Stimulated activated CD8-positive, alpha-beta memory T cell treated with anti-CD3 and anti-CD28 coated beads, Interleukin-2, amount 100 ng/mL, for 48 hours (primary cell): ENCODE data around the gene SLC1A3.

Experiments used
- DNase-seq, 2 donors: peaks; one replicate each; pipeline ENCODE4 v3.0.0-alpha.2; 2020; ENCODE audit warnings: low read depth in 2 of 2

SLC1A3 gene

DNA sequence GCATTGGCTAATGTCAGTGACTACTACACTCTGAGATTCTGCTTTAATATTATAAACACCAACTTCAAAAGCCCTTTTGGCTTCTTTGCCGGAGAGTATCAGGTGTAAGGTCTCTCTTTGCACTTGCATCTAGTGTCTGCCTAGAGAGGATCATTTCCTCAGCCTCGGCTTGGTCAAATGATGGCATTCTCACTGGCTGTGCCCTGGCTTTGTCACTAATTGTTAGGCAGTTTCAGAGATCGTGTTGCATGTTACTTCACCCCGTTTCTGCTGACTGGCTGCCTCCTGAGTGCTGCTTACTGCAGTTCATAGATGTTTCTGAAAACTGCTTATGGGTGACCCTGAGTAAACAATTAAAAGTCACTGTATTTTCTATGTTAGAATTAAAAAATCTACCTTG is 48.8 kb downstream of the SLC1A3 start:
- DNase-seq, result no peak

DNA sequence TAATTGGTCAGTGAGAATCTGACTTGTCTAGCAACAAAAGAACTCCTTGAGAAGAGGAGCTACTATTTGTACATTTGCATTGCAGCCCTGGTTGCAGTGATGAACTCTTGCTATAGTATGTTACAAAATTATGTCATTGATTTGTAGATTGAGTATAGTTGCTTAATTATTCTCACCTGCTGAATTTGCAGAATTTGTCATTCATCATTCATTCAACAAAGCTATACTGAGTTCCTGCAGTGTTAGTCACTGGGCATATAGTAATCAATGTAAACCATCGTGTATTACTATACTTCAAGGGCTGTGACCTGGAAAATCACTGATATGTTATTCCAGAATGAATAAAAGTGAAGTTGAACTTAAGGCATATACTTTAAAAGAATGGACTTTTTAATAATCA is 50.1 kb downstream of the SLC1A3 start:
- no peak for DNase-seq

DNA sequence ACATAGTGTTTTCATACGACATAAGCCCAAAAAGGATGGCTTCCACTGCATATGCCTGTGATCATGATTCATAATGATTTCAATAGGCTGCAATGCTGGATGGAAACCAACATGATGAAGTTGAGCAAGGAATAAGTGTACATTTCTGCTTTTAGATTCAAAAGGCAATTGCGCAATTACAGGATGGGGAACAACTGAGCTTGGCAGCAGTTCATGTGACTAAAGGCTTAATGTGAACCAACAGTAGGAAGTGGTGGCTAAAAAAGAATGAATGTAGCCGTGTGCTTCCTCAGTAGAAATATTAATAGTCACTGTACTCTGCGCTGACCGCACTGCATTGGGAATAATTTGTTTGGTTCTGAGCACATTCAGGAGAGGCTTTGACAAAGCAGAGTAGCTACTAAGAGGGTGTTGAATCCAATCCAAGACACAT is 51.2 kb downstream of the SLC1A3 start:
- no peak for DNase-seq

DNA sequence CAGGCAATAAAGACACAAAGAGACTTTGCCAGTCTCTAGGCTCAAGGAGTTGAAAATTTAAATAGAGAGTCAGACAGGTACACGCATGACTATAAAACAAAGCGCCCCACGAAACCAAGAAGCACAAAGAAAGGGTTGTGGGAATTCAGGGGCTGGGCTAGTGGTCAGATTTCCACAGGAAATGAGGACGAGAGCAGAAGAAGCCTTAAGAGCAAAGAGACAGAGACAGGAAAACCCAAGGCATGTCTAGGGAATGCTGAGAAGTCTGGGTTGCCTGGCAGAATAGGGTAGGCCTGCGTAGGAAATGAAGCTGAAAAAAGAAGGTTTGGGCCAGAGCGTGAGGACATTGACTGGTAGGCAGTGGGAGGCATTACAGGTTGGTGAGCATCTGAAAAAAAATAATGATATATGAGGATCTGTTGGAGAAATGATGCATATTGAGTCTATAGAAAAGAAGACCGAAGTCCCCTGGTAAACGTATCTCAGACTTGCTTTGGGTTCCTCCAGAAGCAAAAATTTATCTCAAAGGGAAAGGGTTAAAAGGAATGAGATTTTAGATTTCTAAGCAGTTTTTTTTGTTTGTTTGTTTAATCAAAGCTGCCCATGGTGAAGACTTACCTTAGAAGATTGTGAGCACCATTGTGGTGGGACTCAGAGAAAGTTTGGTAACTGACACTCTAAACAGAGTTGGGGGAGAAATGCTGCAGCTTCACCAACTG is 51.8 kb downstream of the SLC1A3 start:
- no peak for DNase-seq

DNA sequence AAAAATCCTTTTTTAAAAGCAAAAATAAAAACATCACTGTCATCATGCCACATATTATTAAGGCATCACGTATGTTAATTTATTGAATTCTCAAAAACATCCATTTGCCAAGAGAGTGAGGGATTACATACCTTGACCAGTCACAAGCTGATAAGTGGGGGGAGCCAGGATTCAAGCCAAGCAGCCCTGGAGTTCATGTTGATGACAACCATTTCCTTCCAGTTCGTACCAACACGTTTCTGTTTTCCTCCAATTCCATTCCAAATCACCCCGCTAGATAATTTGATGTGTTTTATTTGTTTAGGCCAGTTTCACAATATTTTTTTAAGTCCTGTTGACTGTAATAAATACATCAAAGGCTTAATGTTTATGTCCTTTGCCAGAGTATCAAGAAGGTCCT is 53.0 kb downstream of the SLC1A3 start:
- no peak for DNase-seq

DNA sequence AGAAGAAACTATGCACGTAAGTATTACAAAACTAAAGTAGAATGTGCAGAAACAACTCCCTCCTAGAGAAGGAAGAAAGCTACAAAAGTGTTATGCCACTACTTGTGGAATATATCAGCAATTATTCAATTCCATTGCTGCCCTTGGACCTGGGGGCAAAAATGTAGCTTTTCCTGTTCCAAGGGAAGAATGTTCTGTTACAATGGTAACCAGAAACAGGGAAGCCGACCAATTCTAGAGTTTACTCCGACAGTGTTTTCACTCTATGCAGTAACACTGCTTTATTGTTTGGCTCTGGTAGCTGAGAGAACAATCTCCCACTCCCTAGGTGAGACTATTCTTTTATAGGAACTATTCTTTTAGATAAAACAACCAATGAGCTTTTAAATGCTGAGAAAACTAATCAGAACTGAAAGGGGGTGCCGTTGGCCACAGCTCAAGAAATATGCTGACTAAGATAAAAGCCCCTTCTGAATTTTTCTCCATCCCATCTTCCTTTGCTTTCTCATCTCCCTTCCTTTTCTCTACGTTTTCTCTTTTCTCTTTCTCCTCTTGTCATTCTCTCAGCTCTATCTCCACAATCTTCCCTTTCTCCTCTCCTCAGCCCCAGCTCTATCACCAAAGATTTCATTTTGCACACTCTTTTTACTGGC is 54.1 kb downstream of the SLC1A3 start:
- no peak for DNase-seq

DNA sequence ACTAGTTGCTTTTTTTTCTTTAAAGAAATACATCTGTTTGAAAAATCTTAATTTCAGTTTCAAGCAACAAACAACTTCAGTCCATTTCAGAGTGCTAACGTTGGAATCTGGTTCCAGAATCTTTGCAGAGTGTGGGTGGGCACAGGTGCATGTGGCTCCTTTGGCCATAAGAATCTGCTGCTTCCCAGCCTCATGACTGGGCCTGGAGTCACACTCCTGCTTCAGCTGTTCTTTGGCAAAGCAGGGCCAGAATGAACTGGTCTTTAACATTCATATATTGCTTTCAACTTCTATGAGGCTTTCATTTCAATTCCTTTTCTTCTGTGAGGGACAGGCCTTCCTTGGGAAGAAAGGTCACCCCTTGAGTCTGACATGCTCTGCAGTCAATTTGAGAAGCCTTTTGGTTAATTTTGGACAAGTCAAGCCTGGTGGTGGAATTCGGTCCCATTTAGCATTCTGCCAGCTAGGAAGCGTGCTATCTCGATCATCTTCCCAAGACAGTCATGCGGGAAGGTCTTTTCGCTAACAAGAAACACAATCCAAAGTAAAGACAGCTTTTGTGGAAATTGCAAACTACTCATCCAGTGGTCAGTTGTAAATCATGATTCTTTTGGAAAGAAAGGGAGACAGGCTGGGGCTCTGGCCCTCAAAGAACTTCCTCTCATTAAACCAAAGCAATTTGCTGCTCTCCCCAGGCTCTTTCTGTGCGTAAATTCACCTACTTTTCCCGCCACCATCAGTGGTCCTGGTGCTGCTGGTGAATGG is 55.2 kb downstream of the SLC1A3 start:
- no peak for DNase-seq

DNA sequence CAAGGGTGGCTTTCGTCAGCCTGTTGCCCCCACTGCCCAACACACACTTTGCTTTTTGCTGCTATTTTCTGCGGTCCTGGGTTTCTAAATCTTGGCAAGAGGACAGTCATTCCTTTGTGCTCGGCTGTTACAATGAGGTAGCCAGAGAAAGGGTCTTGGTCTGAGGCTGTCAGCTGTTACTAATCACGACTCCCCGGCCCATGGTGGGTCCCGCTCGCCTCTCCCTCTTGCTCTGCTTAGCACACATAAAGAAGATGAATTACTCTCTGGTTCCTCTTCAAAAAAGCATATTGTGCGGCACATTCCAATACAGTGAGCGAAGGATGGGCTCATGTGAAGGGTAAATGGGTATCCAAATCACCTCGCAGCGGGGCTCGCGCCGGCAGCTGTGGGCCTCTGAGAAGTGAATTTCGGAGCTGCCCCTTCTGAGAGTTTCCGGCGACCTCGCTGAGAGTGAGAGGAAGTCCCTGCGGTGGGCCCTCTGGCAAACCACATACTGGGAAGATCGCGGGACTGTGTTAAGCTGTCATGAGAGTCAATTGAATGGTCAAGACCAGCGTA is 56.0 kb downstream of the SLC1A3 start:
- no peak for DNase-seq

DNA sequence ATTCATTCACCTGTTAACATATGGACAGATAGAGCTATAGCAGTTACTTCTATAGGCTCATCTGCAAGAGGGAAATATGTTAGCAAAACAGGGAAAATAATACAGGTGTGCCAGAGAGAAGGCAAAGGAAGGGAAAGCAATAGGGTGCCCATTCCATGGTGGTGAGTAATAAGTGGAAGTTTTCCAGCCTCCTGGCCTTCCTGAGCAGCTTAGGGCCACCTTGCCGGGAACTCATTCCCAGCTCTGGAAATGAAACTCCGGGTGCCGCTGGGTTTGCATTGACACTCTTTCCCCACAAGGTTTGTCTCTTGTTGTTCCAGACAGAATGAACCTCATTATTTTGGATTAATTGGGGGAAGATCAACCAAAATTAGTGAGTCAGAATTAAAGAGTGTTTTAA is 58.4 kb downstream of the SLC1A3 start:
- no peak for DNase-seq

DNA sequence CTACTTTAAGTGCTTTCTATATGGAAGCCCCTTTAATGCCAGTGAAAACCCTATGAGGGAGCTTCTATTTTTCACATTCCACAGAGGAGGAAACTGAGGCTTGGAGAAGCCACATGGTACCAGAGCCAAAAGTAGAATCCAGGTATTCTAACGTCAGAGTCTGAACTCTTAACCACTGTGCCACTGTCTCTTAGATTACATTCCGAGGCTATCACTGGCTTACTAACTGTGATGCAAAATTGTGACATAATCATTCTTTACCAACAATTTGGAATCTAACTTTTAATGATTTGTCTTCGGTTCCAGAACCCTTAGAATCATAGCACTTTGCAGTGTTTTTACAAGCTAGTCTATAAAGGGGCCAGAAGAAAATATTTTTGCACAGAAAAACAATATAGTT is 59.2 kb downstream of the SLC1A3 start:
- DNase-seq, result no peak

DNA sequence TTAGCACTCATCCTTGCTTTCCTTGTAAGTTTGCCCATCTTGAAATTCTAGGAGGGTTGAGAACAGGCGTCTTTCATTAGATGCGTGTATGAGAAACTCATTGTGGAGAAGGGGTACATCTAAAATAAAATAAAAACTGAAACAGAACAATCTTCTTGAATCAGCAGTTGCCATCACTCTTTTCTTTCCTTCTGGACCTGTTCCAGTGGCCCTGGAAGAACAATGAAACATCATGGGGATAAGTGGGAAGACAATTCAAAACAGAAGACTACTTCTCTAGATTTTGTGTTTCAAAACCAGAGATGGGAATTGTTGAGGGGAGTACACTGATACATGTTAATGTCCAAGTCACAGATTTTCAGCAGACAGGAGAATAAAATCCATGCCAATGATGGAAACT is 59.9 kb downstream of the SLC1A3 start:
- DNase-seq, result no peak

DNA sequence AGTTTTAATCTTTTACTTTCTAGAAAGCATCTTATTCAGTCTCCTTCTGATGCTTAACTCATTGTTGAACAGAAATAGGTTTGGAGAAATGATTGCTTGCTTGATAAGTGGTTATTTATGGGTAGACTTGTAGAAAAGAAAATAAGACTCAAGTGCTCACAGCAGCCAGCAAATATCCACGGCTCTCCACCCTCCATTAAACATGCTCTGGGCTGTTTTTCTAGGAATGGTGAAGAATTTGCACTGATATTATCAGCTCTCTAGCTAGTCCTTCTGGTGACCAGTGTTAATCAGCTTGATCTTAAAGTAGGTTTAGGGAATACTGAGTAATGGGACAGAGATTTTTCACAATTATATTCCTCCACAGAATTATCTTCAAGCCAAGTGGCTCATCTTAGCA is 60.6 kb downstream of the SLC1A3 start:
- DNase-seq, result no peak

DNA sequence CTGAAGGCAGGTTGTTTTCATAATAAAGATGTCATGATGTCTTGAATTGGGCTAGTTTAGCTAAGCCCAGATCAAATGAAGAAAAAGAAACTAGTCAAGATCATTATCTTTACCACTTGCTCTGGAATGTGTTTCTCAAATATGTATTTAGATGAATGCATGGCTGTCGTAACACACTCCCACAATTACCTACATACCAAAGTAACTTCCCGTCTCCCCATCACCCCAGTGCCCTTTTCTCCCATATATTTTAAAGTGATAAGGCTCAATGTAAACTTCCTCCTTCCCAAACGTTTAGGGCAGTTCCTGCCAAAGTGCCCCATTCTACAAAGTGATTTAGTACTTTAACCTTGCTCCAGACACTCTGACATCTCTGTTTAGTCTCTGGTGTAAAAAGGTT is 61.4 kb downstream of the SLC1A3 start:
- no peak for DNase-seq

DNA sequence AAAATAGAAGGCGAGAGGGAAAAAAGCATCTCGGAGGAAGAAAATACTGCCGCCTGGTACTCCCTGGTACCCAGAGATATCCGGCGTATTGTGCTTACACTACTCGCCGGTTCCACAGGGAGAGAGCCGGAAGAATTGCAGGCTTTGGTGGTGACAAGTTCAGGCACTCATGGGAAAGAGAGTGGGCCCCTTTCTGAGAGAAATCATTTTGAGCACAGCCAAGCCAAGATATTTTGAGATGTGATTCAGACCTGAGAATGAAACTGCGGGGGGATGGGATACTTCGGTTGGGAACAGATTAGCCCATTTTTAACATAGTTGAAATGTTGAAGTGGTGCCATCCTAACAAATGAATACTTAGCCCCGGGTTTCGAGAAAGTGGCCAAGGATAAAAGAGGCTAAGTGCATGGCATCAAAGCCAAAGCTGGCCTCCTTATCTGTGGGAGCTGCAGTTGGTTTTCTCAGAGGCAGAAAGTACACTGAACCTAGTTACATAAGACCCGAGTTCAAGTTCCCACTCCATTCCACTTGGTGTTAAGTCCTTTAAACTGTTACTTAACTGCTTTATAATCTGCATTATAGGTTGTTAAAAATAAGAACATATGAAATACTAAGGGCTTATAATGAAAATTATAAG is 62.7 kb downstream of the SLC1A3 start:
- DNase-seq, result no peak

DNA sequence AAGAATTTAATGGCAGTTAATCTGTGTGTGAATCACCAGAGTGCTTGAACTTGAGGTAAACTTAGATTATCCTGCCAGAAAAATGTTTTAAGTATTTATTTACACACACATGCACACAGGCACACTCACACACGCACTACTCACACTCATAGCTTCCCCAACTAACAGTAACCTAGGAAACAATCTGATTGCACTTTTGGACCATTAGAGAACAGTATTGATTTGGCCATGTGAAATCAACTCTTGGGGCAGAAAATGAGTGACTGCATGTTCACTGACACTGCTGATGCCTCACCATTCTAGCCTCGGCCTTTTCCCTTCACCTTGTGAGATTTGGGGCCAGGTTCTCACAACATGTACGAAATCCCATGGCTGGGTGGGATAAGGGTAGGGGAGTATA is 64.1 kb downstream of the SLC1A3 start:
- DNase-seq, result no peak

DNA sequence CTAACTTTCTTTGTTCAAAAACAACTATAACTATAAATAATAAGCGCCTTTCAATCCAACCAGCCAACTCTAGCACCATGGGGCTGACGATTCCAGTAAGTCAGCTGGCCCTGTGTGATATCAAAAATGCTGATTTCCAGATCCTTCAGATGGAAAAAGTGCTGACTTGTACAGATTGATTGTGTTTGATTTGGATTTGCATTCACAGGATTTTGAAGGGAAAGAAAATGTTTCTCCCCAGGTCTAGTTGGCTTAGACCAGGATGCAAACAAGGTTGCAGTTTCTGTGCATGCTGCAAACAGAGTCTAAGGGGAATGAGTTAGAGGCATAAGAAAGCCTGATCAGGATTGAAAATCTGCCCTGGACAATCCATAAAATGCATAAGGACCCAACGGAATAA is 68.9 kb downstream of the SLC1A3 start:
- DNase-seq, result no peak

DNA sequence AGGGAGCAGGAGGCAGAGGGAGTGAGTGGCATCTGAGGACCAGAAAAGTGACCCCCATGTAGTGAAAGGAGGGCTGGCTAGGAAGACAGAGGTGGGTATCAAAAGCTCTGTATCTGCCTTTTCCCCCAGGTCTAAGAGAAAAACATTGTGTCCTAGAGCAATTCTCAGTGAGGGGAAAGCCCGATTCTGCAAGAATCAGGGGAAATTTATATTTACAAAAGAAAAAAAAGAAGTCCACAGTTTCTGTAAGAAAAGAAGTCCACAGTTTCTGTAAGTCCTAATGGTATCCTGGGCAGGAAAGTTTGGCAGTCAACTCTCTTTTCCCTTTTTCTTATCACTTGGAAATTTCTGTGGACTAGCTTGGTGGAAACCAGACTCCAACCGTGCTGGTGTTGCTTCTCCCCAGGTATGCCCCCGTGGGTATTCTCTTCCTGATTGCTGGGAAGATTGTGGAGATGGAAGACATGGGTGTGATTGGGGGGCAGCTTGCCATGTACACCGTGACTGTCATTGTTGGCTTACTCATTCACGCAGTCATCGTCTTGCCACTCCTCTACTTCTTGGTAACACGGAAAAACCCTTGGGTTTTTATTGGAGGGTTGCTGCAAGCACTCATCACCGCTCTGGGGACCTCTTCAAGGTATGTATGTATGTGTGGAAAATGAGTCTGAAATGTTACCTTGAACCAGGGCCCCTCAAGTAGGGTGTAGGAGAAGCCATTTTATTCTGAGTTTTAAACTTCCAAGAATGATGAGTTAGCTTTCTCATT is 73.0 kb downstream of the SLC1A3 start:
- DNase-seq, result no peak

DNA sequence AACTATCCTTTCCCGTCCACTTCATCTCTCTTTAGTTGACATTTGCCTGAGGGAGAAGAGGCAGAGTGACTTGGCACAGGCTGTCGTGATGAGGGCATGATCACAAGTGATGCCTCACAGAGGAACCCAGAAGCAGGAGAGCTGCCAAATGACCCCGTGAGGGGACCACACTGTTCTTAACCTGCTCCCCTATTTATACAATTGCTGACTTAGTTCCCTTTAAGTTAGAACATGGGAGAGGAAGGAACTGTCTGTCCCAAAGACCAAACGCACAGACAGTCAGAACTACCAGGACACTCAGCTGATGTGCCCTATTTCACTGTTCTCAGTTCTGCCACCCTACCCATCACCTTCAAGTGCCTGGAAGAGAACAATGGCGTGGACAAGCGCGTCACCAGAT is 73.7 kb downstream of the SLC1A3 start:
- DNase-seq, result no peak

DNA sequence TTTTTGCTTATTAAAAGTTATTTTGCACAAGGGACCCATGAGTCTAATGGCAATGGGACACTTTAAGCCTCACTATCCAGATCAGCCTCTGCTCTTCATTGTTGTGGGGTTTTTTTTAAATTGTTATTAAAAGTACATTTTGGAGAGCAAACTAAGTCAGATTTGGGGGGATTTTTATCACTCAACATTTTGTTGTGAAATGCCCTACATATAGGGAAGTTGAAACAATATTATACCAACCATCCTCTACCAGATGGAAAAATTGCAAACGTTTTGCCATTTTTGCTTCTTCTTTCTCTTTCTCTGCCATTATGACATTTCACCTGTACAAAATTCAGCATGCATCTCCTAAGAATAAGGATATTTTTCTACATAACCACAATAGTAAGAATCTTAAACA is 75.3 kb downstream of the SLC1A3 start:
- DNase-seq, result no peak

DNA sequence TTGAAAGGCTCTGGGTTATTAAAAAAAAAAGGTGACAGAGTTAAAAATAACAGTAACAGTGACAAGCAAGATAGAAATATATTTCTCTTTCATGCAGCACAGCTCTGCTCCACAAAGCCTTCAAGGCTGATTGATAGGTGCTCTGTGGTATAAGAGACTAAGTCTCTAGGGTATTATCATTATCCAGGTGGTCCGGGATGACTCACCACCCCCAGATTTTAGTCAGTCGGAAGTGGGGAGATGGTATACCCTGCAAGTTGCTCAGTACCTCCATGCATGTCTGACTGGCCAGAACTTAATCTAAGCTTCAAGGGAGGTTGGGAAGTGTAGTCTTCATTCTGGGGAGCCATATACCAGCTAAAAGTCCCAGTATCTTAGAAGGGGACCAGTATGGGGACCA is 76.1 kb downstream of the SLC1A3 start:
- DNase-seq, result no peak

DNA sequence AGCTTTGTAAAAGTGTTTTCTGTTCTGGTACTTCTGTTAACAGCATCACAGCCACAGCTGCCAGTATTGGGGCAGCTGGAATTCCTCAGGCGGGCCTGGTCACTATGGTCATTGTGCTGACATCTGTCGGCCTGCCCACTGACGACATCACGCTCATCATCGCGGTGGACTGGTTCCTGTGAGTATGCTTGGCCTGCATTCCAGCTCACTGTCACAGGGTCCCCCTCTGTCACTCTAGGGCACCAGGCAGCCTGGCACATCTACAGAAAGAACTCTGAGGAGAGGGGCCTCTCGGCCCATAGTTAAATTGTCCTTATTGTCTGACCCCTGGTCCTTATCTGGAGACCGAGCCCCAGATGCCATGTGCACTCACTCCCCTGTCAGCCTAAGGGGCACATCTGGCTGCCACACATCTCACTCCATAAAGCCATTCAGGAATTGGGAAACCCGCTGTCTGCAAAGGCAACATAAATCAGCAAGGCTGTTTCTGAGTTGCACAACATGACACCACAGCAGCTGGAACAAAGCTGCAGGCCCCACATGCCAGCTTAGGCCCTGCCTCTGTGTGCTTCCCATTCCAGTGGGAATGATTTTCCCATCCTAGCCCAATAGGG is 77.5 kb downstream of the SLC1A3 start:
- no peak for DNase-seq
